HCT116 (cell line): ENCODE measurements around the gene TMEM252. TPM values are rescaled to one million over a fixed set of nuclear protein-coding genes. Genes with fewer than 3 reads are reported as not detected.

Experiments used
- ATAC-seq: fragments of 200-7000 bp; cut with Tn5 transposase; 2 replicates; pipeline ENCODE4 v1.9.1; 2020; ENCODE audit warnings: mild to moderate bottlenecking, moderate library complexity
- BruUV-seq: library from RNA; stranded (reverse); fragments of 400-500 nt; replicated peaks from 2 replicates; lab custom pipeline; 2021; lab: Mats Ljungman, UMichigan
- CTCF ChIA-PET: fragments of 300-600 bp; sonication (Branson Sonifier 250); formaldehyde crosslinking; loops from one replicate; lab custom pipeline; 2021; ENCODE audit warnings: antibody characterized with exemption; lab: Charles Lee
- POLR2A ChIA-PET: fragments of 300-600, 350-600 bp; sonication (Branson Sonifier 250); formaldehyde crosslinking; loops from one replicate; lab custom pipeline; 2021; ENCODE audit warnings: antibody characterized with exemption; lab: Charles Lee
- RAD21 ChIA-PET, 2 experiments: fragments of 300-600 bp; sonication (Branson Sonifier 250); formaldehyde crosslinking; loops; one replicate each; lab custom pipeline; 2023; ENCODE audit warnings: low total read pairs in 2 of 2; ENCODE audit not compliant: uncharacterized antibody in 2 of 2, unreplicated experiment in 2 of 2, low non-redundant PET in 1 of 2; lab: Charles Lee
- DNase-seq: peaks from one replicate; pipeline ENCODE4 v3.0.0-alpha.2; 2010; ENCODE audit warnings: low read depth, low spot score
- H2AFZ ChIP-seq: fragments of 200-600 bp; shearing (Covaris generic), sonication (generic); 2 replicates; pipeline ENCODE4 v1.6.1; 2017; ENCODE audit warnings: low read depth, mixed run types, mixed read lengths, antibody characterized with exemption, low read length; ENCODE audit not compliant: poor library complexity, severe bottlenecking
- H3K27ac ChIP-seq: 2 replicates; pipeline ENCODE4 v1.5.1; 2012; ENCODE audit warnings: low read depth, low read length
- H3K27me3 ChIP-seq: fragments of 200-600 bp; sonication (generic); 2 replicates; pipeline ENCODE4 v1.6.1; 2016; ENCODE audit warnings: mixed run types, low read length, mixed read lengths; ENCODE audit not compliant: insufficient read depth
- H3K36me3 ChIP-seq, 2 experiments: fragments of 200-500 bp in 1 of 2; fragments of 200-600 bp in 1 of 2; sonication (Bioruptor generic) in 1 of 2; sonication (generic) in 1 of 2; 2 replicates each; pipeline versions ENCODE4 v1.5.1 to v1.6.1; 2014 to 2016; ENCODE audit warnings: low read length in 2 of 2, inconsistent platforms in 1 of 2, mixed read lengths in 1 of 2, mixed run types in 1 of 2; ENCODE audit not compliant: insufficient read depth in 2 of 2, control insufficient read depth in 1 of 2
- H3K4me1 ChIP-seq, 2 experiments: fragments of 200-600 bp in 1 of 2; sonication (generic) in 1 of 2; 2 replicates each; pipeline versions ENCODE4 v1.5.1 to v1.6.1; 2012 to 2017; ENCODE audit warnings: low read length in 2 of 2, inconsistent platforms in 1 of 2, mild to moderate bottlenecking in 1 of 2, mixed read lengths in 1 of 2, mixed run types in 1 of 2, moderate library complexity in 1 of 2; ENCODE audit not compliant: insufficient read depth in 2 of 2, control insufficient read depth in 1 of 2
- H3K4me2 ChIP-seq: fragments of 200-600 bp; sonication (generic); 2 replicates; pipeline ENCODE4 v1.6.1; 2017; ENCODE audit warnings: mixed run types, low read length, mixed read lengths
- H3K4me3 ChIP-seq, 2 experiments: fragments of 200-600 bp in 1 of 2; sonication (generic) in 1 of 2; replicated peaks in 1 of 2; 2 replicates each; pipeline ENCODE4 v1.5.1; 2011 to 2016; ENCODE audit warnings: low read length in 2 of 2, control low read depth in 1 of 2, low read depth in 1 of 2, mild to moderate bottlenecking in 1 of 2, mixed read lengths in 1 of 2, mixed run types in 1 of 2
- H3K79me2 ChIP-seq: fragments of 200-600 bp; sonication (generic); 2 replicates; pipeline ENCODE4 v1.6.1; 2017; ENCODE audit warnings: mild to moderate bottlenecking, mixed run types, low read length, moderate library complexity, mixed read lengths; ENCODE audit not compliant: insufficient read depth
- H3K9ac ChIP-seq: fragments of 200-600 bp; sonication (generic); 2 replicates; pipeline ENCODE4 v1.6.1; 2016; ENCODE audit warnings: low read length, mixed read lengths
- H3K9me2 ChIP-seq: fragments of 200-600 bp; sonication (generic), shearing (Covaris generic); 2 replicates; pipeline ENCODE4 v1.6.1; 2017; ENCODE audit warnings: mixed run types, mild to moderate bottlenecking, moderate library complexity; ENCODE audit not compliant: insufficient read depth
- H3K9me3 ChIP-seq, 2 experiments: fragments of 200-500 bp in 1 of 2; fragments of 200-600 bp in 1 of 2; sonication (Bioruptor generic) in 1 of 2; sonication (generic) in 1 of 2; 2 replicates each; pipeline ENCODE4 v1.6.1; 2014 to 2017; ENCODE audit warnings: low read length in 2 of 2, mixed read lengths in 2 of 2, inconsistent platforms in 1 of 2, low read depth in 1 of 2, mild to moderate bottlenecking in 1 of 2, mixed run types in 1 of 2, moderate library complexity in 1 of 2; ENCODE audit not compliant: control insufficient read depth in 1 of 2, insufficient read depth in 1 of 2
- H4K20me1 ChIP-seq: fragments of 200-600 bp; sonication (generic), shearing (Covaris generic); 2 replicates; pipeline ENCODE4 v1.6.1; 2017; ENCODE audit warnings: mixed run types, mild to moderate bottlenecking, moderate library complexity; ENCODE audit not compliant: insufficient read depth
- ATF3 ChIP-seq: IDR thresholded peaks from 2 replicates; pipeline ENCODE4 v1.6.1; 2012
- CBX3 ChIP-seq: IDR thresholded peaks from 2 replicates; pipeline ENCODE4 v1.6.1; 2012; ENCODE audit warnings: low read depth
- EGR1 ChIP-seq: IDR thresholded peaks from 2 replicates; pipeline ENCODE4 v1.6.1; 2012; ENCODE audit warnings: low read depth
- EZH2 ChIP-seq: fragments of 200-600 bp; sonication (generic); IDR thresholded peaks from 2 replicates; pipeline ENCODE4 v1.6.1; 2017; ENCODE audit warnings: antibody characterized with exemption, mixed run types
- EZH2phosphoT487 ChIP-seq: fragments of 200-600 bp; IDR thresholded peaks from 2 replicates; pipeline ENCODE4 v1.6.1; 2018; ENCODE audit warnings: antibody characterized with exemption, borderline replicate concordance
- POLR2AphosphoS5 ChIP-seq: IDR thresholded peaks from 2 replicates; pipeline ENCODE4 v1.6.1; 2011; ENCODE audit warnings: mild to moderate bottlenecking, low read depth, low read length, moderate library complexity
- RAD21 ChIP-seq: IDR thresholded peaks from 2 replicates; pipeline ENCODE4 v1.6.1; 2012; ENCODE audit warnings: low read depth, mild to moderate bottlenecking
- REST ChIP-seq: IDR thresholded peaks from 2 replicates; pipeline ENCODE4 v1.6.1; 2012; ENCODE audit warnings: low read depth
- SIN3A ChIP-seq: IDR thresholded peaks from 2 replicates; pipeline ENCODE4 v1.6.1; 2012; ENCODE audit warnings: low read depth
- SP1 ChIP-seq: IDR thresholded peaks from 2 replicates; pipeline ENCODE4 v1.6.1; 2012; ENCODE audit warnings: low read depth
- SRF ChIP-seq: IDR thresholded peaks from 2 replicates; pipeline ENCODE4 v1.6.1; 2012; ENCODE audit warnings: low read depth
- YY1 ChIP-seq: IDR thresholded peaks from 2 replicates; pipeline ENCODE4 v1.6.1; 2011; ENCODE audit warnings: low read length, low read depth, moderate library complexity, mild to moderate bottlenecking; ENCODE audit not compliant: insufficient replicate concordance; ENCODE audit errors: extremely low read depth
- ZFX ChIP-seq: fragments of 450-650 bp; IDR thresholded peaks from 2 replicates; pipeline ENCODE4 v1.6.1; 2017
- ZNF274 ChIP-seq: fragments of 200-500 bp; sonication (Bioruptor generic); IDR thresholded peaks from 2 replicates; pipeline ENCODE4 v1.6.1; 2014; ENCODE audit warnings: mild to moderate bottlenecking, low read depth, low read length, inconsistent platforms
- intact Hi-C: fragments of 100-400 bp; cut with micrococcal nuclease; formaldehyde crosslinking; loops from 2 replicates; pipeline ENCODE4 v1.10.0; 2022
- total RNA-seq: library from RNA; stranded (reverse); gene quantifications from one replicate; pipeline ENCODE4 v1.2.1, GENCODE V29; 2021; ENCODE audit not compliant: unreplicated experiment
- TF ChIP-seq, protein P1 (sequence below): IDR thresholded peaks from 2 replicates; pipeline ENCODE4 v1.6.1; 2012

The TMEM252 gene
- total RNA-seq, 1 experiment from 2014 or later, result not detected

GRCh38 chr9:68552700-68553476, 12.2 kb upstream of the TMEM252 start:
- H3K9me2 ChIP-seq, result no peaks in the 10 kb centered on the region
- ChIA-PET POLR2A (no interaction called here), RAD21 (no interaction called here), CTCF (interaction anchor here (0.9 kb wide), 1 partner anchor 15 kb away, joined by 4 read pairs; no protein-coding TSS in a partner anchor)
- H3K9ac ChIP-seq, result no peak overlapping the region
- ATAC-seq (no peak), DNase-seq (no peak)
- no peaks in the 10 kb centered on the region for H3K9me3 ChIP-seq
- H3K79me2 ChIP-seq, result no peaks in the 10 kb centered on the region
- H3K27me3 ChIP-seq, result peaks cover 6% of the 10 kb centered on the region; the same call in 1 of the 2 replicates
- H3K36me3 ChIP-seq, result no peaks in the 10 kb centered on the region
- H2AFZ ChIP-seq, result no peak overlapping the region
- no peak for TF ChIP-seq SP1
- no peak for TF ChIP-seq SIN3A
- TF ChIP-seq ZFX, result no peak
- no peak for TF ChIP-seq SRF
- H3K4me3 ChIP-seq, result no peak overlapping the region
- no peak overlapping the region for H3K4me2 ChIP-seq
- no TSS peak for BruUV-seq
- H4K20me1 ChIP-seq, result no peaks in the 10 kb centered on the region
- no peak overlapping the region for H3K27ac ChIP-seq
- H3K4me1 ChIP-seq, result no peaks in the 10 kb centered on the region
- intact Hi-C loops, result no loop called here

GRCh38 chr9:68551191-68551590, 10.5 kb upstream of the TMEM252 start:
- intact Hi-C loops, result no loop called here
- Histone ChIP-seq H3K27ac (no peak overlapping the region), H3K9me3 (no peaks in the 10 kb centered on the region), H3K4me1 (no peaks in the 10 kb centered on the region), H3K27me3 (peaks cover 6% of the 10 kb centered on the region; the same call in 1 of the 2 replicates), H4K20me1 (no peaks in the 10 kb centered on the region), H3K9ac (no peak overlapping the region), H2AFZ (no peak overlapping the region), H3K79me2 (no peaks in the 10 kb centered on the region), H3K36me3 (no peaks in the 10 kb centered on the region), H3K4me3 (no peak overlapping the region), H3K4me2 (no peak overlapping the region), H3K9me2 (no peaks in the 10 kb centered on the region)
- RAD21 ChIA-PET, result no interaction called here
- DNase-seq, result no peak
- no TSS peak for BruUV-seq
- POLR2A ChIA-PET, result no interaction called here
- CTCF ChIA-PET, result interaction anchor here (0.9 kb wide), 1 partner anchor 8 kb away, joined by 3 read pairs; no protein-coding TSS in a partner anchor
- no peak for ATAC-seq
- TF ChIP-seq REST (no peak), ATF3 (no peak), CBX3 (no peak), POLR2AphosphoS5 (no peak), SP1 (no peak), RAD21 (no peak), EZH2 (no peak), YY1 (no peak), EGR1 (no peak), EZH2phosphoT487 (no peak), ZNF274 (no peak)
- TF ChIP-seq, protein P1, sequence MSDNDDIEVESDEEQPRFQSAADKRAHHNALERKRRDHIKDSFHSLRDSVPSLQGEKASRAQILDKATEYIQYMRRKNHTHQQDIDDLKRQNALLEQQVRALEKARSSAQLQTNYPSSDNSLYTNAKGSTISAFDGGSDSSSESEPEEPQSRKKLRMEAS, result no peak
